Activated CD8-positive, alpha-beta memory T cell treated with anti-CD3 and anti-CD28 coated beads for 48 hours (primary cell): ENCODE measurements around the gene ZBTB44.
"Not testable (repeated sequence)": the region's sequence is repeated elsewhere in the genome, so short reads cannot be mapped to it uniquely, and the experiment has no call there.

ENCODE experiments used
- DNase-seq, 3 experiments: peaks; one replicate each; pipeline ENCODE4 v3.0.0-alpha.2; 2020; ENCODE audit warnings: low read depth in 2 of 3, low spot score in 2 of 3

Gene ZBTB44

GRCh38 chr11:130202009-130202817 lies 112.5 kb downstream of the ZBTB44 start:
- DNase-seq, result no peak

GRCh38 chr11:130201026-130201425 lies 113.7 kb downstream of the ZBTB44 start:
- DNase-seq, result no peak

- DNase-seq, result no peak
These were observed 114.9 kb downstream of the ZBTB44 start for GRCh38 chr11:130199792-130200191.

- no peak for DNase-seq
These were observed 115.8 kb downstream of the ZBTB44 start for GRCh38 chr11:130198964-130199363.

GRCh38 chr11:130198292-130198691 lies 116.4 kb downstream of the ZBTB44 start:
- no peak for DNase-seq

GRCh38 chr11:130197386-130198035 lies 117.2 kb downstream of the ZBTB44 start:
- DNase-seq, result no peak

- DNase-seq, result no peak
These were observed 120.3 kb downstream of the ZBTB44 start for GRCh38 chr11:130194241-130195023.

- not testable (repeated sequence) for DNase-seq
These were observed 121.2 kb downstream of the ZBTB44 start for GRCh38 chr11:130193551-130193950.

GRCh38 chr11:130192845-130193267 lies 121.9 kb downstream of the ZBTB44 start:
- no peak for DNase-seq

GRCh38 chr11:130191896-130192295 lies 122.8 kb downstream of the ZBTB44 start:
- no peak for DNase-seq

GRCh38 chr11:130190371-130190881 lies 124.3 kb downstream of the ZBTB44 start:
- no peak for DNase-seq

- DNase-seq, result no peak
These were observed 125.1 kb downstream of the ZBTB44 start for GRCh38 chr11:130189492-130190210.

GRCh38 chr11:130188585-130189347 lies 126.0 kb downstream of the ZBTB44 start:
- no peak for DNase-seq

- DNase-seq, result no peak
These were observed 126.7 kb downstream of the ZBTB44 start for GRCh38 chr11:130188047-130188446.

- DNase-seq, result no peak
These were observed 127.6 kb downstream of the ZBTB44 start for GRCh38 chr11:130187096-130187495.

- DNase-seq, result no peak
These were observed 130.7 kb downstream of the ZBTB44 start for GRCh38 chr11:130183878-130184610.

GRCh38 chr11:130181295-130182272 lies 133.1 kb downstream of the ZBTB44 start:
- no peak for DNase-seq

- DNase-seq, result no peak
These were observed 133.8 kb downstream of the ZBTB44 start for GRCh38 chr11:130180896-130181294.
